Urothelium cell line (cell line): ENCODE measurements around the gene R3HDM2.
"Not testable (repeated sequence)": the region's sequence is repeated elsewhere in the genome, so short reads cannot be mapped to it uniquely, and the experiment has no call there.

Experiments used
- DNase-seq: peaks from one replicate; pipeline ENCODE4 v3.0.0; 2011; ENCODE audit warnings: low spot score, mixed read lengths
- FAIRE-seq: peaks from 2 replicates; lab custom pipeline; 2011; peaks lifted over from hg19 to GRCh38; lab: Jason Lieb, UNC

The R3HDM2 gene

GRCh38 chr12:57276233-57276632 lies 154.6 kb downstream of the R3HDM2 start:
- DNase-seq, FAIRE-seq: not testable (repeated sequence)

DNA sequence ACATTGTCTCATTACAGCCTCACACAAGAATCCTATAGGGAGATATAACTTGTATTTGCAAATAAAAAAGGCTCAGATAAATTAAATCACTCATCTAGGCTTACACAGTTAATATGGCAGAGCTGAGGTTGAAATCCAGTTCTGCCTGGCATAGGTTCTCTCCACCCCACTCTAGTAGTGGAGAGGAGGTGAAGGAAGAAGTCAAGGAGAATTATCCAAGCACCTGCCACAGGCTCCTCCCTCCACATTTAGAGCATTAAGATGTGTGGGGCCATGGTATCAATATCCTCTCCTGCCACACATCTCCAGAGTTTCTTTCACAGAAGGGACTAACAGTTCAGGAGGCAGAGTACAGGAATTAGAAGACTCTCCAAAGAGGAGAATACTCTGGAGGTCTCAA lies 157.3 kb downstream of the R3HDM2 start:
- no peak for FAIRE-seq
- DNase-seq: no peak

GRCh38 chr12:57272337-57273151 lies 158.3 kb downstream of the R3HDM2 start:
- DNase-seq (no peak), FAIRE-seq (no peak)

DNA sequence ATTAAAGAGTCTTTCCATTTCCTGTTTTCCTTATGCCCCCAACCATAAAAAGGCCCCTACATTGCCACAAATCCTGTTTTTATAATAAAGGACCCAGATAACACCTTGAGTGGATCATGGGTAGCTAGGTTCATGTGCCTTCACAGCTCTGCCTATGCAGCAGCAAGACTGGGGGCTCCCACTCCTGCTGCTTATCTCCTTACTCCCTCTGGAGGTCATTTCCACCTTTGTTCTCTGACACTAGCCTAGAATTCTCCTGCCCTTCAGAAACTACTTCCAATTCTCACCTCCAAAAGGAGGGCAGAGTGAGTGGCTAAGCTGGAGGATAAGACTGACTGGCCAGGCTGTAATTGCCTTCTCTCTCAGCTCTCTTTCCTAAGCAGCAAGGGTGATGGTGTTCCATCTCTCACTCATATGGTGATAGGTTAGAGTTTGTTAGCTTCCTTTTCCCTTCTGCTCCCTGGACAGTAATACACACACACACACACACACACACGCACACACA lies 159.8 kb downstream of the R3HDM2 start:
- no peak for FAIRE-seq
- DNase-seq: no peak

DNA sequence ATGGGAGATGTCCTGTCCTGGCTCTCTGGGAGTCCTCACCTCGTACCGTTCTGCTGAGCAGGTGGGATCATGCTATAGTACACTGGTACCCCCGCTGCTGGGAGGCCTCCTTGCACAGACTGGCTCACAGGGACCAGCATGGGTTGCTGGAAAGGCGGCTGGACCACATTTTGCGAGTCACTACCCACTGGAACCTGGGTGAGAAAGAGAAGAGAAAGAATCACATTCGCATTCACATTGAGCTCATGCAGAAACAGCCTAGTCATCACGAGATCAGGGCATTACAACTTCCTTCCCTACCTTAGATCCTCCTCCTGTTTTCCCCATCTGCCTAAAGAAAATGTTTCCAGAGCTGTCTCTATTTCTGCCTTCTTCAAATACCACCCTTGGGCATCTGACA lies 162.6 kb downstream of the R3HDM2 start:
- DNase-seq (no peak), FAIRE-seq (no peak)

DNA sequence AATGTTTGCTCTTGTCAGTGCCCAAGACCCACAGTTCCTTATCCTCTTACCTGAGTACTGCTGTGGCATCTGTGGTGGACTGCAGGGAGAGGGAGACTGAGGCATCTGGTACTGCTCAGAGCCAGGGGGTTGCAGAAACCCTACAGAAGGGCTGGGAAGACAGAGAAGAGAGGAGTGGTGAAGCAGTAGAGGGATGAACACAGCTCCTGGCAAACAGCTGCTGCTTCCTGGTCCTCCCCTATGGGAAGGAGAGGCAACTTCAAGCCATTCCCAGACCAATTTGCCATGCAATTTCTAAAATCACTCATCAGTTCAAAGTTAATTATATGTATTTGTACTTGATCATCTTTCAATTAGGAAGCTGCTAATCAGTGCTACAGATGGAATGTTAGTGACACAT lies 164.2 kb downstream of the R3HDM2 start:
- no peak for FAIRE-seq

DNA sequence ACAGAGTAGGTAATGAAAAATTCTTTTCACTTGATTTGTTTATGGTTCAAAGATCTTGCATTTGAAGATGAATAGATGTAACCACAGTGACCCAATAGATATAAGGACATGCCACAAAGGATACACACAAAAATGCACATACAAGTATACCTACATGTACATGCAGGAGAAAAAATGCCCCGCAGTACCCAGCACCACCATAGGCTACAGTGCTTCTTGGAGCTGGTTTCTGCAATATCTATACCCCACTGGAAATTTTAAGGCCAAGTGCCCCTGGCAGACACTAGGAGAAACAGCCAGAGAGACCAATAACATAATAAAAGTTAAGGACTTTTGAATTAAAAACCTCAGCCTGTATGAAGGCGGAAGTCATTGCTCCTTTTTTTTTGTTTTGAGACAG lies 167.7 kb downstream of the R3HDM2 start:
- FAIRE-seq: no peak
- no peak for DNase-seq

More for the DNA sequence above, 164.2 kb downstream of the R3HDM2 start:
- no peak for DNase-seq

DNA sequence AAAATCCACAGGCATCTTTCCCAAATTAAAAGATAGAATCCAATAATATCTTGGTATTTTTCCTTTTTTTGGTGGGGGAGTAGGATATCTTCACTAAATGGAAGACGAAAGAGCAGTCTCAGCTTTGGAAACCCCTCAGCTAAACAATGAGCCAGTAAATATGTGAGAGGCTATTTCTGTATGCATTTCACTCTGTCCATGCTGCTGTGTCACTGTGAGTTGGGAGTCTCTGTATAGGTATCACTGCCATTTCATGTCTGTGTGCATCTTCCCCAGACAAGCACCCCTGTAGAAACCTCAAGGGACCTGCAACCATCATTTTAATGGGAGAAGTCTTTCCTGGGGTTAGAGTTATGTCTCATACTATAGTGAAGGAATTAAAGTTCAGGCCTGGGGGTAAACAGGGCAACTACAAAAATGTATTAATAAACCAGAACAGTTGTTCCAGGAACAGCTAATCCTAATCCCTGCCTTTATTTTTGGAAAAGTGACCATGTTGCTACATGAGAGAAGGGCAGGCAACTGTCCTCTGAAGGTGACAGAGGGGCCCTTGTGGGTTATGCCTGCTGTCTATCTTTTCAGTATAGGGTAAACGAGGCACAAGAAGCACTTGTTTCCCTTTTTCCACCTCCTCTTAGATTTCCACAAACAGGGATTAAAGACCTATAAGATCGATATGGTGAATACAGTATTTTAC lies 168.6 kb downstream of the R3HDM2 start:
- DNase-seq (no peak), FAIRE-seq (no peak)

- no peak for DNase-seq
- FAIRE-seq: no peak
Observed at GRCh38 chr12:57261428-57261865, 169.4 kb downstream of the R3HDM2 start.

DNA sequence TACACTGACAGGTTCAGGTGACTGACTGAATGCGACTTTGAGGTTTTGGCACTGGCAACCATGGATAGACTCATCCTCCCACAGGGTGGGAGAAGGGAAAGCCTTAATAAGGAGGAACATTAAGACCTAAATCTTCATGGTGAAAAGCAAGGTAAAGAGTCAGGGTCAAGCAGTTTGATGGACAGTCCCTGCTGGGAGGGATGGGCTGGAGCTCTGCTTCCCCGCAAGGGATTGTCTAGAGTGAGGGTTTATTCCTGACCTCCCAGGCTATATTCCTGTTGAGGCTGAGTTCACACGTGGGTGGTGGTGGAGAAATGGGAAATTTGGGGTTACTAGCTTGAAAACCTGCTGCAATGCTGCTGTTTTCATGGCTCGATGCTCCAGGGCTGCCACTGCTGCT lies 170.5 kb downstream of the R3HDM2 start:
- FAIRE-seq: no peak
- DNase-seq: no peak

- no peak for DNase-seq
- FAIRE-seq: no peak
Observed at GRCh38 chr12:57258977-57259970, 171.6 kb downstream of the R3HDM2 start.

GRCh38 chr12:57255916-57256315 lies 174.9 kb downstream of the R3HDM2 start:
- FAIRE-seq (no peak), DNase-seq (no peak)

DNA sequence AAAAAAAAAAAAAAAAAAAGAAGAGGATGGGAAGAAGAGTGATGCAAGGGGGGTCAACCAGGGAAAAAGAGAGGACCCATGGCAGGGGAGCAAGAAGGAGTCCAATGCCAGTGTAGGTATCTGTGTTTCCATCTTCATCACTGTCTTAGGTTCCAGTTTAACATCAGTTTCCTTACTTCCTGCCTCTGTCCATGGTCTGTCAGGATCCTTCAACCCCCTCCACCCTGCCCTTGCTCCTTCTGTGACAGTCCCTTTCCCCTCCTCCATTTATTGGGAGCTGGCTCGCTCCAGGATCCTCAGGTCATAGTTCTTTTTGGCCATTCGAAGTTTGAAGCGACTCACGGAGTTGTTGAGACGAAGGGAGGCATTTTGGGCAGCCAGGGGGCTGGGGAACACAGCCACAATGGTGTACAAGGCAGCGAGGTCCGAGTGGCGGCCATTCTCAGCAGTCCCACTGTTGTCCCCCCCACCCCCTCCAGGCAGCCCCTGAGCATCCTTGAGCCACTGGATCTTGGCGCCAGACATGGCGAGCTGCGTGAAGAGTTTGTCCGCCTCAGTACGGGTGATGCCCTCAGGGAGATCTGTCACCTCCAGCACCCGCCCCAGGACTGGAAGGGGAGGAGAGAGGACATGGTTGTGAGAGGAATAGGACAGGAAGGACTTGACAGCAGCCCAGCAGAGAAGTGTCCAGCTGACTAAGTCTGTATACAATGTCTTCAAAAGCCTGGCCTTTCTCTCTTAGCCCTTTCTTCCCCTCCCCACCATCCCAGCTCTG lies 176.2 kb downstream of the R3HDM2 start:
- no peak for FAIRE-seq

GRCh38 chr12:57250956-57251355 lies 179.9 kb downstream of the R3HDM2 start, which contains the start of gene STAC3:
Gene STAC3, minus strand, starts transcription at chr12:57251187. Its CDS starts 1,551 bp downstream, at chr12:57249636.
- DNase-seq: no peak
- FAIRE-seq: no peak

More for the DNA sequence above, 176.2 kb downstream of the R3HDM2 start:
- DNase-seq: no peak

DNA sequence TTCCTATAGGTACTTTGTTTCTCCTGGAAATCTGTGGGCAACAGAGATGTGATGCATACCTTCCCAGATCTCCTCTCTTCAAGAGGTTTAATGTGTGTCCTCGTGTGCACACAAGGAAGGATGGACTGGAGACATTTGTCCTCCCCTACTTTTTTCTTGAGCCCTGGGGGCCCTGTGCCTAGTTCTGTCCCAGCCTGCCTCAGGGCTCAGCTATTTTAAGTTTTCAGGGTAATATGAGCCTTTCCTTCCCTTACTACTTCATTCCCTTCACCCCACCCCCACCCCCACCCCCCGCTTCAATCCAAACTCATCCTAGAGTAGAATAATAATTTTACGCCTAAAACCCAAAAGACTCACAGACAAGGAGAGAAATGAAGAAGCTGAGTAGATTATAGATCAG lies 180.3 kb downstream of the R3HDM2 start:
- no peak for DNase-seq
- no peak for FAIRE-seq

- no peak for FAIRE-seq
- no peak for DNase-seq
Observed at GRCh38 chr12:57248934-57249742, 181.7 kb downstream of the R3HDM2 start.

DNA sequence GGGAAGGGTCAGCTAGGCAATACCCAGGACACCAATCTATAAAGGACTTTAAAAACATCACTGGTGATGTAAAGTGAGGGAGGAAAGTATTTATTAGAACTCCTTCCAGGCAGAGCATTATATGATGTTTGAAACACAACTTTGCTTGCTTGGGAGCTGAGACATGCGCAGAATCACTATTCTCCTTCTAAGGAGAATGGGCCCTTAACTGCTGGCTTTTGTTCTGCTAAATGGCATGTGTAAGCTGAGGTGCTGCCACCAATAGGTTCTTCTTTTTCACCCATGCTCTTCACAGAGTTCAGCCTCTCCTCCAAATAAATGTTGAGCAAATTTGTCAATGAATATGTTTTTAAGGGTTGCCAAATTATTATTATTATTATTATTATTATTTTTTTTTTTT lies 183.8 kb downstream of the R3HDM2 start:
- no peak for FAIRE-seq
- DNase-seq: no peak

DNA sequence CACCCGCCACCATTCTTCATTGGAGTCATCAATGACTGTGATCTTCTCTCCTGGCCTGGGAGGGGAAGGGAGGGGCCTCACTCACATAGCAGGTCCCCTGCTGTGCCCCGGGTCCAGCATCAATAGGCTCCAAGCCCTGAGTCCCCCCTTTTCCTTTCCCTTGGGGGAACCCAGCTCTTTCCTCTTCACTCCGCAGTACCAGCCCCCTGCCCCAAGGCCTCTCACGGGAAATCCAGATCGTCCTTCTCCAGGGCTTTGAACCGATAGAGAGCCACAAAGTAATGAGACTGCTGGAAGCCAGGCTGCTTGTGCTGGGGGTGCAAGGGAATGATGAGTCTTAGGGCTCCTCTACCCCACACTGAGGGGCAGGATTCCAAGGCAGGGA lies 186.5 kb downstream of the R3HDM2 start:
- no peak for FAIRE-seq

More for the DNA sequence above, 186.5 kb downstream of the R3HDM2 start:
- DNase-seq: no peak
